SH-SY5Y (cell line): ENCODE measurements around the gene LUC7L3.

Experiments
- GATA2 ChIP-seq: IDR thresholded peaks from 2 replicates; pipeline ENCODE4 v1.6.1; 2011; ENCODE audit warnings: mild to moderate bottlenecking, low read depth, low read length
- GATA3 ChIP-seq: IDR thresholded peaks from 2 replicates; pipeline ENCODE4 v1.6.1; 2011; ENCODE audit warnings: low read depth, mild to moderate bottlenecking, low read length, moderate library complexity

The LUC7L3 gene

GRCh38 chr17:50774225-50774803, 54.9 kb downstream of the LUC7L3 start:
- TF ChIP-seq GATA2 (no peak), GATA3 (no peak)

DNA sequence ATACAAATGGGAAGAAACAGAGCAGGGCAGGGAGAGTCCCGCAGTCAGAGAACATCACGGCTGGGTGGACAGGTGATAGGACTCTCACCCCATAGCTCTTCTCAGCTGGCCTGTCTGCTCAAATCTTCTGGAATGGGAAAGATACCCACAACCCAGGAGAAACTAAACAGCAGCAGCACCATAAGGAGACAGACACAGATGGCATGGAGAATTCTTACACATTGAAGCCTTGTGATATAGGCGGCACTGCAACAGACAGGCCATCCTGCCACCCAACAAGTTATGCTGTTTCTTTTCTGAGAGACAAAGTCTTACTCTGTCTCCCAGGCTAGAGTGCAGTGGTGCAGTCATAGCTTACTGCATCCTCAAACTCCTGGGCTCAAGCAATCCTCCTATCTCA, 56.5 kb downstream of the LUC7L3 start:
- TF ChIP-seq GATA3 (no peak), GATA2 (no peak)

DNA sequence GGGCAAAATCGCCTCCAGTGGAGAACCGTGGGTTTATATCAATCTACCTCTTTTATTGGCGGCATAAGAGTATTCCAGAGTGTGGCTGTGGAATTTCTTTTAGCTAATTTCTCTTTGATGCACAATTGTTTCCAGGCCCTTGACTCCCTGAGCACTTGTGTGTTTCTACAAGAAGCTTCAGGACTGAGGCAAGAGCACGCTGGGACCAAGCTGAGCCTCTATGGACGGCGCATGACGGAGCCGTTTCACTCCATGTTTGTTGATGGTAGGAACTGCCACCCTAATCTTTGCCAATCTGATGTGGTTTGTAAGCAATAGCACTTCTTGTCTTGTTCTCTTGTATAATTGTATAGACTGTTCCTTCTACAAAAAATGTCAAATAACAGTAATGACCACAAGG, 59.1 kb downstream of the LUC7L3 start:
- no peak for TF ChIP-seq GATA2
- TF ChIP-seq GATA3 = no peak

DNA sequence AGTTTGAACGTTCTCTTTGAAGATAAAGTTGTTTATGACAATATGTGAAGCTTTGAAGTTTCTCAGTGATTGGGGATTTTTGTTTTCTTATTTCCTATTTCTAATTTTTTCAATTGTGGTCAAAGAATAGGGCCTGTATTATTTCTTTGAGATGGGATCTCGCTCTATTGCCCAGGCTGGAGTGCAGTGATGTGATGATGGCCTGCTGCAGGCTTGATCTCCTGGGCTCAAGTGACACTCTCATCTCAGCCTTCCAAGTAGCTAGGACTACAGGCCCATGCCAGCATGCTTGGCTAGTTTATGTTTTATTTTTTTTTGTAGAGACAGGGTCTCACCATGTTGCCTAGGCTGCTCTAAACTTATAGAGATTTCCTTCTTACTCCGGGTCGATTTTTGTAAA, 59.6 kb downstream of the LUC7L3 start:
- TF ChIP-seq GATA3 = no peak
- no peak for TF ChIP-seq GATA2

DNA sequence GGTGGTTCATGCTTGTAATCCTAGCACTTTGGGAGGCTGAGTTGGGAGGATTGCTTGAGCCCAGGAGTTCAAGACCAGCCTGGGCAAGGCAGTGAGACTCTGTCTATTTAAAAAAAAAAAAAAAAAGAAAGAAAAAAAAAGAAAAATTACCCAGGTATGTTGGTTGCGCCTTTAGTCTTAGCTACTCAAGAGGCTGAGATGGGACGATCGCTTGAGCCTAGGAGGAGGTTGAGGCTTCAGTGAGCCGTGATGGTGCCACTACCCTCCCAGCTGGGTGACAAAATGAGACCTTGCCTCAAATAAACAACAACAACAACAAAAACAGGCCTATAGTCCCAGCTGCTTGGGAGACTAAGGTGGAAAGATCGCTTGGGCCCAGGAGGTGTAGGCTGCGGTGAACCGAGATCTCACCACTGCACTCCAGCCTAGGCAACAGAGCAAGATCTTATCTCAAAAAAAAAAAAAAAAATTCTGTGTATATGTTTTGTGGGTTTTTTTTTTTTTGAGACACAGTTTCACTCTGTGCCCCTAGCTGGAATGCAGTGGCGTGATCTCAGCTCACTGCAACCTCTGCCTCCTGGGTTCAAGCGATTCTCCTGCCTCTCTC, 60.4 kb downstream of the LUC7L3 start:
- TF ChIP-seq GATA3 (no peak), GATA2 (peak; percentile 65)

GRCh38 chr17:50781167-50781566, 61.8 kb downstream of the LUC7L3 start:
- TF ChIP-seq GATA3 = no peak
- TF ChIP-seq GATA2 = no peak

- no peak for TF ChIP-seq GATA2
- TF ChIP-seq GATA3 = no peak
Measured at GRCh38 chr17:50783193-50783660, 63.8 kb downstream of the LUC7L3 start.

GRCh38 chr17:50783905-50784304, 64.5 kb downstream of the LUC7L3 start:
- no peak for TF ChIP-seq GATA2
- no peak for TF ChIP-seq GATA3

GRCh38 chr17:50785126-50785525, 65.7 kb downstream of the LUC7L3 start:
- no peak for TF ChIP-seq GATA2
- no peak for TF ChIP-seq GATA3

DNA sequence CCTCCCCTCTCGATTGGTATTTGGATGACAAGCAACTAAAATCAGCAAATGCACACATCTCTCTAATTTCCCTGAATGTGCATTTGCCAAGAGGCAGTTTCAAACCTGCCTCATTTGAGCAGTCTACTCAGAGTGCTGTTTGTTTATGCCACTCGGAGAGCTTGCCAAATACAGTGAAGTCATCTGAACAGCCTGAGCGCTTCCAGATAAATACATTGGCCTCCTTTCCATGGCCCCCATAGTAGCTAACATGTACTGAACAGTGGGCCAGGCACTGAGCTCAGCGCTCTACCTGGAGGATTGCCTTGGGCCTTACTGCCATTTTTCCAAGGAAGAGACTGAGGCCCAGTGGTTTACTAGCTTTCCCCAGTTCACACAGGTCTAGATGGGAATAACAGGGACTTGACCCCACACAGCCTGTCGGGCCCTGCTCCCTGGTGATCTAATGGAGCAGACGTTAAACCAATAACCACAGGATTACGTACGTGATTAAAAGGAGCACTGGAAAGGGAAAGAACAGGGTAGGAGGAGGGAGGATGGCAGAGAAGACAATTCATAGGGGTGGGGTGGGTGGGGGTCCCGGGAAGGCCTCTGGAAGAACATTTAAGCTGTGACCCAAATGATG, 66.7 kb downstream of the LUC7L3 start:
- TF ChIP-seq GATA3 (no peak), GATA2 (no peak)

- TF ChIP-seq GATA2 (no peak), GATA3 (no peak)
Measured at GRCh38 chr17:50787106-50787505, 67.7 kb downstream of the LUC7L3 start.

GRCh38 chr17:50790618-50791017, 71.2 kb downstream of the LUC7L3 start:
- no peak for TF ChIP-seq GATA3
- TF ChIP-seq GATA2 = no peak

DNA sequence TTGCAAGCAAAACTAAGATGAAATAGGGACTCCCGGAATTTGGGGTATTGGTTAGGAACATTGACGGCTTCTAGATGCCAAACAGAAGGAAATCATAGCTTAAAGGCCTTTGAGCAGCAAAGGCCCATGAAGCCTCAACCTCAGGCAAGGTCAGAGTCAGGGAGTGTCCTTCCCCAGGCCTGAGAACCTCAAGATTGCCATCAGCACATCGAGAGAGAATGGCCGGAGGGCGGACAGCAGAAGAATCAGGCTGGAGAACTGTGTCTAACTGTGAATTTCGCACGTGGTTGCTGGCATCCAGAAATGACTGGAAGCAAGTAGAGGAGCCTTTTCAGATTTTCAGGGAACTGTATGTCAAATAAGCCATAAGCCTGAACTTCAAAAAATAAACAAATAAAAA, 72.7 kb downstream of the LUC7L3 start:
- no peak for TF ChIP-seq GATA2
- TF ChIP-seq GATA3 = no peak

DNA sequence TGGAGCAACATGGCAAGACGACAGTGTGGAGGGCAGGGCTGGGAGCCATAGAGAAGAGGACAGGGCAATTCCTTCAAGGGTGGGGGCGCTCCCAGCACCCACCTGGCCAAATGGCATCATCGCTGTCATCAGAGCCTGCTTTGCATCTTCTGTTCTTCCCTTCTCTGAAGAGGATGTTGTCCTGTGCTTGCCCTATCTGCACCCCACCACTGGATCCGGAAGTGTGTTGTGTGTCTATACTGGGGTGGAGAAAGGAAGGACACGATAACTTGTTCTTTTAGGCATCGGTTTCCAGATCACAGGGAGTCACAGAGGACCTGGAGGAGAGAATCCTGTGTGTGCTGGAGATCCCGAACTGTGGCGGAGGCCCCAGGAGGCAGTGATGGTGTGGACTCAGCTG, 73.6 kb downstream of the LUC7L3 start:
- TF ChIP-seq GATA2 (no peak), GATA3 (no peak)

- TF ChIP-seq GATA2 = no peak
- TF ChIP-seq GATA3 = no peak
Measured at GRCh38 chr17:50794361-50794760, 75.0 kb downstream of the LUC7L3 start.
